ENCODE data around the gene CDCA3.

DNA sequence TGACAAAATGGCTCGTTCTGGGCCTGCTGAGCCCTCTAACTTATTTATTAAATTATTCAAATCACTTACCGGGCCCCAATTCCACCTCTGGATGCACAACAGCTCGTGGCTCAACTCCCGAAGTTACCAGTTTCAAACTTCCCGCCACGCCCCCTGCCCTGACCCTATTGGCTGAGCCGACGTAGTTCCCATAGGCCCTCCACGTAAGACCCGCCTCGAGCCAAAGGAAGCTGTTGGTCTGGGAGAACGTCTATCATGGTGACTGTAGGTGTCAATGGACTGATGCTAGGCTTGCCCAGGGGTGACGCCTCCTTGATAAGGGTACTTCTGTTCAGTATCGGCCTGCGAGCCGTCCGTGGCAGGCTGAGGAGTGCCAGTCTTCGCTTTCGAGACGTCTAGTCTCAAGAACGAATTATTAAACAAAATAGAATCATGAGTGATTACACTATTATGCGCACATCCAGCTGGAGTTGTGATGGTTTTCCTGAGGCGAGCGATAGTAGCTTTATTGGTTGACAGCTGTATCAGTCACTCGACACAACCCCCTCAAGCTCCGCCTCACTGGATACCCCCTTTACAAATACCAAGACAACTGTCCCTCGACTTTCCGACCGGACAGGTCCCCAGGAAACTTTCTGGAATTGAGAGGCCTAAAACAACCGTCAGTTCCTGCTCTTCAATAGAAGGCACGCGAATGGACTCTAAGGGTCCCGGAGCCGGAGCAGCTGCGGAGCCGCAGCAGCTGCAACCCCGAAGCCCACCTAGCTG is at the start of gene CDCA3:
- TF ChIP-seq, protein P1, sequence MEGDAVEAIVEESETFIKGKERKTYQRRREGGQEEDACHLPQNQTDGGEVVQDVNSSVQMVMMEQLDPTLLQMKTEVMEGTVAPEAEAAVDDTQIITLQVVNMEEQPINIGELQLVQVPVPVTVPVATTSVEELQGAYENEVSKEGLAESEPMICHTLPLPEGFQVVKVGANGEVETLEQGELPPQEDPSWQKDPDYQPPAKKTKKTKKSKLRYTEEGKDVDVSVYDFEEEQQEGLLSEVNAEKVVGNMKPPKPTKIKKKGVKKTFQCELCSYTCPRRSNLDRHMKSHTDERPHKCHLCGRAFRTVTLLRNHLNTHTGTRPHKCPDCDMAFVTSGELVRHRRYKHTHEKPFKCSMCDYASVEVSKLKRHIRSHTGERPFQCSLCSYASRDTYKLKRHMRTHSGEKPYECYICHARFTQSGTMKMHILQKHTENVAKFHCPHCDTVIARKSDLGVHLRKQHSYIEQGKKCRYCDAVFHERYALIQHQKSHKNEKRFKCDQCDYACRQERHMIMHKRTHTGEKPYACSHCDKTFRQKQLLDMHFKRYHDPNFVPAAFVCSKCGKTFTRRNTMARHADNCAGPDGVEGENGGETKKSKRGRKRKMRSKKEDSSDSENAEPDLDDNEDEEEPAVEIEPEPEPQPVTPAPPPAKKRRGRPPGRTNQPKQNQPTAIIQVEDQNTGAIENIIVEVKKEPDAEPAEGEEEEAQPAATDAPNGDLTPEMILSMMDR (conservative IDR thresholded peaks at IDR 0.05; ENCODE audit: low read depth, low read length): no peak
- TF ChIP-seq EZH2 (IDR thresholded peaks at IDR 0.05; ENCODE audit: low read length, unreplicated experiment) (no peak), EZH2phosphoT487 (IDR thresholded peaks at IDR 0.05; ENCODE audit: borderline replicate concordance, low read length) (no peak)

Data from PC-3 (cell line).